Peyer's patch (tissue), 4 donors: Measurements from ENCODE around the gene LRRC8A.
A peak's percentile ranks its signal among the peaks of the same experiment; 100 is the strongest.

Experiments
- POLR2A ChIP-seq, 2 donors: fragments of 450-650 bp; IDR thresholded peaks; one replicate each; pipeline ENCODE4 v1.5.1; 2017; ENCODE audit warnings: antibody characterized with exemption in 2 of 2, mild to moderate bottlenecking in 2 of 2, moderate library complexity in 2 of 2
- TF ChIP-seq, protein P1 (sequence below), 6 experiments: fragments of 450-650 bp in 4 of 6; fragments of 200-600 bp in 2 of 6; sonication (generic) in 1 of 6; IDR thresholded peaks; one replicate each; pipeline ENCODE4 v1.5.1; 2017 to 2019; ENCODE audit warnings: antibody characterized with exemption in 6 of 6, mild to moderate bottlenecking in 3 of 6, moderate library complexity in 1 of 6

DNA sequence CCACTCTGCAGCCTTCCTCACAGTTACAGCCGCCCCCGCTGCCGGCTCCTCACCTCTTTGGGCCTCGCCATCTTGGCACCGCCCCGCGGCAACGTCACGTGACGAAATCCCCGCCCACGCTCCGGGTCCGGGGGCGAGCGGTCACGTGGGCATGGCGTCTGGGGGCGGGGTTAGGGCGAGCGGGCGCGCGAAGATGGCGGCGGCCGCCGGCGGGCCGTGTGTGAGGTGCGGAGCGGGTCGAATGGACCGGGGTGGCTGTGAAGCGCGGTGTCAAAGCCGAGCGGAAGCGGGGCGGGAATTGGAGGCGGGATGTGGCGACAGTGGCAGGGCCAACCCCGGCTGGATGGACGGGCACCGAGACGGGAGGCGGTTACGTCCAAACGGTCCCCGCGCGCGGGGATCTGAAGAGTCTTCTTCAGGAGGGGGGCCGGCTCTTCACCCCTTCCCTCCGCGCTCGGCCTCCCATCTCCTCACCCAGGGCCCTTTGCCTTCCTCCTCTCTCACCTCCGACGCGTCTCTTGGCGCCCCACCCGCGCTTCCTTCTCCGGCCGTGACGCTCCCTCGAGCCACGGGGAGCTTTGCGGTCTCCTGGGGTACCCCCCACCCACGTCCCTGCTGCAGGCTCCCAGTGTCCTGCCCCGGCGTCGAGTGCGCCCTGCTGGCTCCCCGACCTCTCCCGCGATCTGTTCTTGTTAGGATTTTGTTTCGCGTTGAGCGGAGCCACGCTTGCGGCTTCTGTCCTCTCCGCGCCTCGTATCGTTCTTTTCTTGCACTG lies 65.8 kb downstream of the LRRC8A start, which contains the start of the genes DOLK and NUP188:
- TF ChIP-seq, protein P1, sequence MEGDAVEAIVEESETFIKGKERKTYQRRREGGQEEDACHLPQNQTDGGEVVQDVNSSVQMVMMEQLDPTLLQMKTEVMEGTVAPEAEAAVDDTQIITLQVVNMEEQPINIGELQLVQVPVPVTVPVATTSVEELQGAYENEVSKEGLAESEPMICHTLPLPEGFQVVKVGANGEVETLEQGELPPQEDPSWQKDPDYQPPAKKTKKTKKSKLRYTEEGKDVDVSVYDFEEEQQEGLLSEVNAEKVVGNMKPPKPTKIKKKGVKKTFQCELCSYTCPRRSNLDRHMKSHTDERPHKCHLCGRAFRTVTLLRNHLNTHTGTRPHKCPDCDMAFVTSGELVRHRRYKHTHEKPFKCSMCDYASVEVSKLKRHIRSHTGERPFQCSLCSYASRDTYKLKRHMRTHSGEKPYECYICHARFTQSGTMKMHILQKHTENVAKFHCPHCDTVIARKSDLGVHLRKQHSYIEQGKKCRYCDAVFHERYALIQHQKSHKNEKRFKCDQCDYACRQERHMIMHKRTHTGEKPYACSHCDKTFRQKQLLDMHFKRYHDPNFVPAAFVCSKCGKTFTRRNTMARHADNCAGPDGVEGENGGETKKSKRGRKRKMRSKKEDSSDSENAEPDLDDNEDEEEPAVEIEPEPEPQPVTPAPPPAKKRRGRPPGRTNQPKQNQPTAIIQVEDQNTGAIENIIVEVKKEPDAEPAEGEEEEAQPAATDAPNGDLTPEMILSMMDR (IDR thresholded peaks at IDR 0.05) = peak in 1 of 6 experiments; percentile 1
- TF ChIP-seq POLR2A (IDR thresholded peaks at IDR 0.05) = peak; percentile 78 to 85
